GM21786 (cell line): ENCODE results near the gene NR4A1.

ENCODE experiments used
- ATAC-seq: cut with Tn5 transposase; IDR thresholded peaks from one replicate; pipeline ENCODE4 v1.9.1; 2021; ENCODE audit not compliant: unreplicated experiment

Gene NR4A1

GRCh38 chr12:52076811-52077210 lies 25.6 kb downstream of the NR4A1 start:
- no peak for ATAC-seq

- no peak for ATAC-seq
Measured at GRCh38 chr12:52078276-52078675, 27.0 kb downstream of the NR4A1 start.

- no peak for ATAC-seq
Measured at GRCh38 chr12:52079576-52080402, 28.5 kb downstream of the NR4A1 start, which contains the start of gene SMIM41. SMIM41 (plus strand) TSS chr12:52079704; CDS start chr12:52079780, 76 bp downstream.

GRCh38 chr12:52080403-52081251 lies 29.4 kb downstream of the NR4A1 start:
- ATAC-seq: no peak

DNA sequence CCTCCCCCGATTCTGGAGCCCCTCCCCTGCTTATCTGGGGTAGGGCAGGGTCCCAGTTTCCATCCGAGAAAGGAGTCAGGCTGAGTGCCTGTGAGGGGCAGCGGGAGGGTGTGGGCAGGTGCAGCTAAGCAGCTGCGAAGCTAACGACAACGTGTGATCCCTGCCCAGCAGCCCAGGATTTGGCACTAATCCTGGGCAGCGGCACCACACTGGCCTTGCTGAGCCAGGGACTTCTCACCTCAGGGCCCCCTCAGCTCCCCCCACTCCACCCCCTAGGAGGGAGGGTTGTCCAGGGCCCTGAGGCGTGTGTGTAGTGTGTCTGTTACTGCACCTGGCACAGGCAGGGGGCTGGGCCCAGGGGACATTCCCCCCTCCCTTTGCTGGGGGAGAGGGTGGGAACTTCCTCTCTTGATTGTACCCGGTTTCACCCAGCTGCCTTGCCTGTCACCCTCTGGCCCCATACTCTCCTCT lies 30.1 kb downstream of the NR4A1 start:
- ATAC-seq: peak; percentile 79

DNA sequence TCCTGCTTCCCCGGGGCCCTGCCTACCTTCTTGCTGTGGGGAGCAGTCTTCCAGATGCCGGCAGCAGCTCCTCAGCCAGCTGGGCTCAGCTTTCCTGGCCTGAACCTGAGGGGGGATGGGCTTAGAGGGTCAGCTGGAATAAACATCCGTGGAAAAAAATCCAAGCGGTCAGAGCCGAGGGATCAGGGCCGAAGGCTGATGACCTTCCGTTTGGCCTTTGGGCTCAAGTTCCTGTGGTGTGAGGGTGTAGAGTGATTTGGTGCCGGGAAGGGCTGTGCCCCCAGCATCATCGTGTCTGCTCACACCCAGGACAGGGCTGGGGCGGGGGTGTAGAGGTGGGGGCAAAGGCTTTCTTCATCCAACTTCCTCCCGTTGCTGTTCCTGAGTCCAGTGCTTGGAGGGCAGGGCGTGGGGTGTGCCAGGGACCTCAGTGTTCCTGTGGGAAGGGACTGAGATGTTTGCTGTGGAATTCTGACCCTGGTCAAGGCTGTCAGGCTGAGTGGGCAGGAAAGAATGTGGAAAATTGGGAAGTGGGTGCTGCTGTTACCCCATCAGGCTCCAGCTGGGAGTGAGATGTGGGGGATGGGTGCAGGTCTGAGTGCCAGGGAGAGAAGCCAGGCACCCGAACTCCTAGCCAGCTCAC lies 30.9 kb downstream of the NR4A1 start:
- ATAC-seq: no peak

GRCh38 chr12:52082669-52082987 lies 31.4 kb downstream of the NR4A1 start:
- ATAC-seq: no peak

GRCh38 chr12:52082988-52083637 lies 31.9 kb downstream of the NR4A1 start:
- no peak for ATAC-seq

- ATAC-seq: no peak
Measured at GRCh38 chr12:52083638-52083996, 32.4 kb downstream of the NR4A1 start.

- ATAC-seq: no peak
Measured at GRCh38 chr12:52084491-52085231, 33.4 kb downstream of the NR4A1 start.

DNA sequence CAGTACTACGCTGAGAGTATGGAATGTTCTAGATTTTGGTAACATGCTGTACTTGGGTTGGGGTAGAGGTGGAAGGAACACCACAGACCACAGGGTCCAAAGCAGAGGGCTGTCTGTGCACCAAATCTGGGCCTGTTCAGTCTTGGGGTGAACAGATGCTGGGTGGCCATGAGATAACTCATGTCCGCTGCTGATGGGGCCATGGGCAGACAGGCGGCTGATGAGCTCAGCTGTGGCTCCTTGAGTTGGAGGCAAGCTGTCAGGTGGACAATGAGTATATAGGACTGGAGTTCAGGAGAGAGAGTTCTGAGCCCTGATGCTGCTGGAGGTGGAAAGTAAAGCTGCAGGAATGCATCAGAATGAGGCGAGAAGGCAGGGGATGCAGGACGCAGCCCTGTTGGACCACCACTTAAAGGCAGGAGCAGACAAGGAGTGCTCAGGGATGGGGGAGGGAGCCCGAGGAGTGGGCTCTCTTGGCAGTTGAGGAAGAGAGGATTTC lies 34.5 kb downstream of the NR4A1 start:
- ATAC-seq: no peak

- ATAC-seq: no peak
Measured at GRCh38 chr12:52086366-52086765, 35.1 kb downstream of the NR4A1 start.

DNA sequence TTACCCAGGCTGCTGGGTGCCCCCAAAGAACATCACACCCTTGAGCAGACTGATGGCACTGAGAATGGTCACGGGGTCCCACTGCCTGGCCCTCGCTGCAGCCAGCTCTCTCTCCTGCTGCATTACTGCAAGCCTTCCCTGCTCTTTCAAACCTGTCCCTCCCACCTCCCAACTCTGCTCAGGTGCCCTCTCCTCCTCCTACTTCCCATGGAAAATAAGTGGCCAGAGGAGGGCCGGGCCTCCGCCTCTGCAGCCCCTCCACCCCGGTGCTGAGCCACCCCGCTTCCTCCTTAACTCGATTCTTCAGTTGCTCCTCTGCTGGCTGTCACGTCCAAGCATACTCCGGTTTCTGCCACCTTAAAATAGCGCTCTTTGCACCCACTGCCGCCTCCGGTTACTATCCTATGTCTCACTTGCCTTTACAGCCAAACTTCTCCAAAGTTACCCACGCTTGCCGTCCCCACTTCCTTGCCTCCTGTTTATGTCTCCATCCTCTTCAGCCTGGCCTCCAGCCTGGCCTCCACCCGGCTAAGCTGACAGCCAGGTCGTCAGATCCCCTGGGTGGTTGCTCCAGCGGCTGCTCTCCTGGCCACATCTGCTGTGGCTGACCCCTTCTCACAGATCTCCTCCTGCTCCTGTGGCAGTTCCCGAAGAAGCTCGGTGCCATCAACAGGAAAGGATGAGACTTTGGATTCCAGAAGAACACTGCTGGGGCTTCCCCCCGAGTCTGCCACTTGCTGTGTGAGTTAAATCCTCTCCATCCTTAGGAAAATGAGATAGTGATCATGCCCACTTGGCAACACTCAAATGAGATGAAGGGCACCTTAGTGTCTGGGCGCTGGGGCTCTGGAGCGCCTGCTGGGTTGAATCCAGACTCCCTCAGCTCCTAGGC lies 35.9 kb downstream of the NR4A1 start:
- no peak for ATAC-seq

DNA sequence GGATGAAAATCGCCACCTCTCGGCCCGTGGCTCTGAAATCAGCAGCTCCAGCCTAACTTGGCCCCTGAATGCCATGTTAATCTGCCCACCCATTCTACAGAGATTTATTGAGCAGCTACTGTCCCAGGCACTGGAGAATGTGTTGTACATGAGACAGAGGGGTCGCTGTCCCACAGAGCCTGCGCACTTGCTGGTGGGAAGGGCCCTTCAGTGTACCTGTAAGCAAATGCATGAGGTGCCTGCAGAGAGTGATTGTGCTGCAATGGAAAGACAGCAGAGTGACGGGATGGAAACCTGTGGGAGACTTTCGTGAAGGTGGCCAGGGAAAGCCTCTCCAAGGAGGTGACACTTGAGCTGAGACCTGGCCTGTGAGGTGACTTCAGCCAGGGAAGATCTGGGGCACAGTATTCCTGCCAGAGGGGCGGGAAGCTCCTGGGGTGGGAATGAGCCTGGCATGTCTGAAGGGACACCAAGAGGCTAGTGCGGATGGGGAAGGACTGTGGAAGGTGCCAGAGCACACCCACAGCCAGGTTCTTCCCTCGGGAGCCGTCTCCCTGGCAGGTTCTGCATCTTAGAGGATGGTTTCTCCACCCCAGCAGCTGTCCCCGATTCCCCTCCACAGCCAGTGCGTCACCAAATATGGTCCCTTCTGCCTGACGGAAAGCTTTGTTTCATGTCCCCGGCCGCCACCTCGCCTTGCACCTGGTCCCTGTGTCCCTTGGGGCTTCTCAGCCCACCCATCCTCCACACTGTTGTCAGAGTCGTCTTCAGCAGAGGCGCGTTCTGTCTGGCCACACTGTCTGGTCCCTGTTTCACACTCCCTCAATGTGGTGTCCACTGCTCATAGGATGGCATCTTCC lies 36.9 kb downstream of the NR4A1 start:
- peak; percentile 79 for ATAC-seq

- ATAC-seq: no peak
Measured at GRCh38 chr12:52089491-52089890, 38.2 kb downstream of the NR4A1 start.

GRCh38 chr12:52090291-52090690 lies 39.0 kb downstream of the NR4A1 start:
- ATAC-seq: no peak

DNA sequence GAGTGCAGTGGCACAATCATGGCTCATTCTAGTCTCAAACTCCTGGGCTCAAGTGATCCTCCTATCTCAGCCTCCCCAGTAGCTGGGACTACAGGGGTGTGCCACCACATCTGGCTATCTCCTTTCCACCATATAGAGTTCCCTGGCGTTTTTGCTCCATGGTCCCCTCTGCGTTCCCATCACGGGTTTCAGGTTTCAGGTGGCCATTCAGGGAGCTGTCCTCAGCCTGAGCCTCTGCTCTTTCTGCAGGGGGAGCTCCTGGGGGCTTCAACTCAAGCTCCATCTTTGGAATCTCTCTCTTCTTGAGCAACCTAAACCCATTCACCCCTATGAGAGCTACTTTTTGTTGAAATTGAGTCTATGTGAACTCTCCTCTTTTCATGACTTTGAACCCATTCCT lies 39.8 kb downstream of the NR4A1 start:
- ATAC-seq: no peak

- no peak for ATAC-seq
Measured at GRCh38 chr12:52091869-52092268, 40.6 kb downstream of the NR4A1 start.
